GM18873 (cell line): ENCODE measurements around the gene METTL17.
"Not testable (repeated sequence)": the region's sequence is repeated elsewhere in the genome, so short reads cannot be mapped to it uniquely, and the experiment has no call there.

ENCODE experiments used
- ATAC-seq: cut with Tn5 transposase; IDR thresholded peaks from one replicate; pipeline ENCODE4 v1.9.1; 2021; ENCODE audit warnings: mild to moderate bottlenecking, moderate library complexity, moderate number of reproducible peaks; ENCODE audit not compliant: unreplicated experiment, low FRiP score

Gene METTL17

DNA sequence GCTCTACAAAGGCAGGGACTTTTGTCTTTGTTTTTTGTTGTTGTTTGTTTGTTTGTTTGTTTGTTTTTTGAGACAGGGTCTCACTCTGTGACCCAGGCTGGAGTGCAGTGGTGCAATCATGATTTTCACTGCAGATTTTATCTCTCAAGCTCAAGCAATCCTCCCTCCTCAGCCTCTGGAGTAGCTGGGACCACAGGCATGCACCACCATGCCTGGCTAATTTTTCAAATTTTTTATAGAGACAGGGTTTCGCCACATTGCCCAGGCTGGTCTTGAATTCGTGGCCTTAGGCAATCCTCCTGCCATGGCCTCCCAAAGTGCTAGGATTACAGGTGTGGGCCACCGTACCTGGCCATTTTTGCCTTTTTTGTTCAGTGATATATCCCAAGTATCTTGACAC, 51.2 kb downstream of the METTL17 start:
- not testable (repeated sequence) for ATAC-seq

DNA sequence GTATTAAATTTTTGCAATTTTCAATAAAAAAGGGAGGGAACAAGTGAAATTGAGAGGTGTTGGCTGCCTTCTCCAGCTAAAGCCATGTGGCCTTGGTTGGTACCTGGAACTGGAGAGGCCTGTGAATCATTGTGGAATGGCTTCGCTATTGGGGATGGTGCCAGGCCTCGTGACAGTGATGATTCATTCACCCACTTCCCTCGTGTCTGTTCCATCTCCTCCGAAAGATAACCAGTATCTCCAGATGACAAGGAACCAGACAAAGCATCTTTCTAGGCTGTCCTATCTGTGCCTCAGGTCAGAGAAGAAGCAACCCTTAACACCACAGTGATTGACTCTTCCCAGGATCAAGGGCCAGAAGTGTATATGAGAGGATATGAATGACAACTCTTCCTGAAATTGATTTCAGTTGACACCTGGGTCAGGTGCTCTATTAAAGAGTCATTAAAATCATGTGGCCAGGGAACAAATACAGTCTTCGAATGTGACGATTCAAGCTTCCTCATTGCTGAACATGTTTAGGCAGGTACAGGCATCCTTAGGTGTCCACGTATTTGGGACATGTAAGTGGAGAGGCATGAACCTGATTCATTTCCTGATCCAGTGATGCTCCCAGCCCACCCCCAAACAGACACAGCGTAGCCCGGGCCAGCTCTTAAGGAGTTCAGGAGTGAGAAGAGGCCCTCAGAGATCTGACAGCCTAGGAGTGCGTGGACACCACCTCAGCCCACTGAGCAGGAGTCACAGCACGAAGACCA, 52.1 kb downstream of the METTL17 start, which contains the start of gene RNASE7:
Gene RNASE7, plus strand, starts transcription at position 687 of the 758 bp plus-strand sequence. CDS start 631 bp downstream, outside the sequence.
- no peak for ATAC-seq

DNA sequence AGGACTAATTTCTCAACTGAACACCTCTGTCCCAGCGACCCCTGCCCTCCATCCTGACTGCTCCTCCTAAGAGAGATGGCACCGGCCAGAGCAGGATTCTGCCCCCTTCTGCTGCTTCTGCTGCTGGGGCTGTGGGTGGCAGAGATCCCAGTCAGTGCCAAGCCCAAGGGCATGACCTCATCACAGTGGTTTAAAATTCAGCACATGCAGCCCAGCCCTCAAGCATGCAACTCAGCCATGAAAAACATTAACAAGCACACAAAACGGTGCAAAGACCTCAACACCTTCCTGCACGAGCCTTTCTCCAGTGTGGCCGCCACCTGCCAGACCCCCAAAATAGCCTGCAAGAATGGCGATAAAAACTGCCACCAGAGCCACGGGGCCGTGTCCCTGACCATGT, 53.1 kb downstream of the METTL17 start:
- no peak for ATAC-seq

DNA sequence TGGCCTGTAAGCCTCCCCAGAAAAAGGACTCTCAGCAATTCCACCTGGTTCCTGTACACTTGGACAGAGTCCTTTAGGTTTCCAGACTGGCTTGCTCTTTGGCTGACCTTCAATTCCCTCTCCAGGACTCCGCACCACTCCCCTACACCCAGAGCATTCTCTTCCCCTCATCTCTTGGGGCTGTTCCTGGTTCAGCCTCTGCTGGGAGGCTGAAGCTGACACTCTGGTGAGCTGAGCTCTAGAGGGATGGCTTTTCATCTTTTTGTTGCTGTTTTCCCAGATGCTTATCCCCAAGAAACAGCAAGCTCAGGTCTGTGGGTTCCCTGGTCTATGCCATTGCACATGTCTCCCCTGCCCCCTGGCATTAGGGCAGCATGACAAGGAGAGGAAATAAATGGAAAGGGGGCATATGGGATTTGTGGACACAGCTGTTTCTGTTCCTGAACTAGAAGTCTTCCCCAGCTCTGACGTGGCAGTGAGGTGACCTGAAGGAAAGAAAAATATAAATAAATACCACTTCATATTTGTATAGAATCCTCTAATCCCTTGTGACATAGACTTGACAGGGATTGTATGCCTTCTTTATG, 53.7 kb downstream of the METTL17 start:
- ATAC-seq: no peak

DNA sequence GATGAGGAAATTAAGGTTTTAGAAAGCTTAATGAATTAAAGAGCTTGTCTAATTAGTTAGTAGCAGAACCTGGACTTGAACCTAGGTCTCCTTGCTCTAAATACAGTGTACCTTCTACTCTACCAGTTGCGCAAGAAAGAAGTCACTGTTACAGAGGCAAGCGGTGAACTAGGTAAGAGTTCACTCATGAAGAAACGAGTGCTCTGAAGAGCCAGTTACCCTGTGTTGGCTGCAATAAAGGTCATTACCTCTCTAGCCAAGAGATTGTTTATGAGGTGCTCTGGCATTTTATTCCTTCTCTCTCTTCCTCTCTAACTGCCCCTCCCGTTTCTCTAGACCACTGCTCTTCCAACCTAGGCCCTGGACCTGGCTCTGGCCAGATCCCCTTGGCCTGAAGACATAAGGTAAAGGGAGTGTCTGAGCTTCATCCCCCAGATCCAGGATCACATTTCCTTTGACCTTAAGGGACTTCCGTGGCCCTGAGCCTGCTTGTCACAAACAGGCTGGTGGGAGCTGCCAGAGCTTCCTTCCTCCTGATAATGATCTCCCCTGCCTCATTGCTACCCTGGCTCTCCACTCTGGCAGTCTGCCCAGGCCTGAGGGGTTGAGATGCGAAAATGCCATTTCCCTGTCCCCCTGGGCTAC, 54.3 kb downstream of the METTL17 start:
- ATAC-seq: no peak
